ENCODE results near the gene STMP1. TPM values are rescaled to one million over a fixed set of nuclear protein-coding genes. Genes with fewer than 3 reads are reported as not detected.
"Not testable (repeated sequence)": the region's sequence is repeated elsewhere in the genome, so short reads cannot be mapped to it uniquely, and the experiment has no call there.

Gene STMP1
- polyA plus RNA-seq (2013, experiment 1 of 2; ENCODE audit: insufficient read length): 70.4 TPM
- 71.4 TPM for polyA plus RNA-seq (2013, experiment 2 of 2; ENCODE audit: insufficient read length)

DNA sequence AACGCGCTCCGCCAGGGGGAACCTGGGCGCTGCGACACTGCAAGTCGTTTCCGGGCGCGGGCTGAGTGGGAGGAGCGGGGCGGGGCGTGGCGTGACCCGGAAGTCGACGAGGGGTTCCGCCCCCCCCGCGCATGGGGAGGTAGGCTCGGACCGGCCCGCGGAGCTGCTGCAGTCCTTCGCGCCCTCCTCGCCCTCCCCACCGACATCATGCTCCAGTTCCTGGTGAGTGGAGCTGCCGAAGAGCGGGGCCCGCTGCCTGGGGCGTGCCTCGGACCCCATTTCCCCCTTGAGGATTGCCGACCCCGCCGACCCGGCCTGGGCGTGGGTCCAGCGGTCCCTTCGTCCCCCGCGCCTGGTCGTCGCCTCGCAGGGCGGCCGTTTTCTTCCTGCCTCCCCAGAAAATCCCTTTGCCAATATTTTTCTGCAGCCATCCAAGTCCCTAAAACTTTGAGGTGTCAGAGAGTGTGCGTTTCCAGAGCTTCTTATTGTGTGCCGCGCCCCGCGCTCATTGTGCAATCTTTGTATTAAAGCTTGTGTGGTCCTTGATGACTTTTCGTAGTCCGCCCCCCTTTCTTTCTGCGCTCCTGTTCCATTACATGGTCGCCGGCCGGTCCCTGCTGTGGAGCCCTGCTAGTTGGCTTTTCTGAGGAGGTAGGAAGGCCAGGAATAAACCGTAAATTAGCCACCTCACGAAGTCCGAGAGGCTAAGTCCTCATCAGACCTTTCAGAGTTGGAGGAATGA lies at the start of gene STMP1:
TSS of gene STMP1 (plus strand) at position 142 of the 742 bp plus-strand sequence.
- peak; percentile 92 for DNase-seq

DNA sequence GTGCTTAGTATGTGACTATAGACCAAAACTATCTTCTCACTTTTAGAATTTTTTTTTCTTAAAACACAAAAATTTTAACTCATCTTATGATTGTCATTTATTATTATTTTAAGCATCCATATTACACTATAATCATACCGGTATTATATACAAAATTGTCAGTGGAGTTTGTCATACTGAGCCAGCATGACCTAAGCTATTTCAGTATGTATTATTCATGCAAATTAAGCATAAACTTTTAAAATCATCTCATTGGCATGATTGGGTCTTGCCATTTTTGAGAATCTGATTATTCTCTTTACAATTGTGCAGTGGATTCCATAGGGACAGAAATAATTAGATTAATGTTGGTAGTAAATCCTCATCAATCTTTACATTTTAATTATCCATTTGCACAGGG lies 46.2 kb upstream of the STMP1 start:
- DNase-seq: peak; percentile 11

DNA sequence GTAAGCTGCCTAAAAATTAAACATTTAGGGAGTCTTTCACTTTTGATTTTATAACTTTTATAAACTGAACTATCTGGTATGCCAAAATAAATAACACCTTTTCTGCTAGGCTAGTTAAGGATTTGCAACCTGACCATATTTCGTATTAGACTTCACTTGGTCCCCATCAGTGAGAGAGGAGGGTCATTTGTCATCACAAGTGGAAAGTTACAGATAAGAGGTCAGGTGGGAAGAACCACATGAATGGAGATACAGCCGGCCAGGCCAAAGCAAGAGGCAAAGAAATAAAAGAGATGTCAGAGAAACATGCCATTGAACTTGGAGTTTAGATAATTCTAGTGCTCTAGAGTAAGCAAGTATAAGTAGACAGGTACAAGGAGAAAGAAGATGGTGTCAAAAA lies 44.5 kb upstream of the STMP1 start:
- no peak for DNase-seq

DNA sequence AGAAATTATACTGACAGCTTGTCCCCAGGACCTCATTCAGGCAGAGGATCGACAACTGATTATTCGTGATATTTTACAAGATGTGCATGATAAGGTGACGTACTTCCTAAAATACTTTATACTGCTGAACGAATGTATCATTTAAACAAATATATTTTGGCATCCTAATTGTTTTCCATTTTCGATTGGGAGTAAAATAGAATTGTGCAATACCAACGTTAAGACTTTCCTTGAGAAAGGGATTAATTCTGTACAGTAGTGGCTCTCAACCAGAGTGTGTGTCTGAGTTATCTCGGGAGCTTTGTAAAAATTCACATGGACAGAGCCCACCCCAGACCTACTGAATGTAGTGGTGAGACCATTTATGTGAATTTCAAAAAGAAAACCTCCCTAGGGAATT lies 43.8 kb upstream of the STMP1 start:
- DNase-seq: no peak

DNA sequence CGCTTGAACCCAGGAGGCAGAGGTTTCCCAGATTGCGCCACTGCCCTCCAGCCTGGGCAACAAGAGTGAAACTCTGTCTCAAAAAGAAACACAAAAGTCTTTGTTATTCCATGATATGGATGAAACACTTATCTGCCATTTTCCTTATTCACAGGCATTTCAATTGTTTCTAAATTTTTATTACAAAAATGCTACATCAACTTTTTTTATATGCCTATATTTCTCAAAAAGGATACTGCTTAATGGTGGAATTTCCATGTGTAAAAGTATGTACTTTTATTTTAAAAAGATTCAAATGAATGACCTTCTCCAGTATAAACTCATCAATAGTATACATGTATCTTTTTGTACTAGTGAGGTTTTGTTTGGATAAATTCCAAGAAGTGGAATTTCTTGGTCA lies 41.9 kb upstream of the STMP1 start:
- no peak for DNase-seq

DNA sequence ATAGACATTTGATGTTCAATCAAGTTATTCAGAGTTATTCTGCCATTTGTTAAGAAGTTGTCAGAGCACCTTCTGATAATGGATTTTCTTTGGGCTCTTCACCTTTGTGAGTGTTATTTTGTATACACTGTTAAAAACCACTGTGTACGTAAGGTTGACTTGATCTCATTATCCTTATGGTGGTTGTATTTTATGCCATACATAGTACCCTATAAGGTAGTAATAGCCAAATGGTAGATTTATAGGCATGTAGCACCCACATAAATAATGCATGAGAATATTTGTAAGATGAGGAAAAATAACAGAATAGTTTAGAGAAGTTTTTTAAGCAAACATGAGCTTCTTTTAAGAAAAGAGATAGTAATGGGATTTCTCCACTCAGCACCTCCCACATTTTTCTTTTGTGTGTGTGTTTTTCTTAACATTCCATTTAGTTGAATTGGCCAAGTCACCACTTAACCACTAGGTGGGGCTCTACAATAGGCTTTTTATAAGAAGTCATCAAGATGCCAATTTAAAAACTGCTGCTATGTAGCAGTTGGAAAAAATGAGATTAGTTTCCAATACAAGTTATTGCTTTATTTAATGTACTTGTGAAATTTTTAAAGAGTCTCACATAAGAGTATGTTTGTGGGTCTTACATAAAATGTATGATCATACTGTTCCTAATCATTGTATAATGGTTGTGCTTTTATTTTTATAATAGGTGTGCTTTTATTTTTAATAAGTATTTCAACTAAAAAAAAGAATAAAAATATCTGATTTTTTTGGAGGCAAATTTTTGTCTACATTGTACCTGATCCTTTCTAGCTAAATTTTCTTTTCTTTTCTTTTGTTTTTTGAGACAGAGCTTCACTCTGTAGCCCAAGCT lies 41.1 kb upstream of the STMP1 start:
- peak; percentile 91 for DNase-seq

DNA sequence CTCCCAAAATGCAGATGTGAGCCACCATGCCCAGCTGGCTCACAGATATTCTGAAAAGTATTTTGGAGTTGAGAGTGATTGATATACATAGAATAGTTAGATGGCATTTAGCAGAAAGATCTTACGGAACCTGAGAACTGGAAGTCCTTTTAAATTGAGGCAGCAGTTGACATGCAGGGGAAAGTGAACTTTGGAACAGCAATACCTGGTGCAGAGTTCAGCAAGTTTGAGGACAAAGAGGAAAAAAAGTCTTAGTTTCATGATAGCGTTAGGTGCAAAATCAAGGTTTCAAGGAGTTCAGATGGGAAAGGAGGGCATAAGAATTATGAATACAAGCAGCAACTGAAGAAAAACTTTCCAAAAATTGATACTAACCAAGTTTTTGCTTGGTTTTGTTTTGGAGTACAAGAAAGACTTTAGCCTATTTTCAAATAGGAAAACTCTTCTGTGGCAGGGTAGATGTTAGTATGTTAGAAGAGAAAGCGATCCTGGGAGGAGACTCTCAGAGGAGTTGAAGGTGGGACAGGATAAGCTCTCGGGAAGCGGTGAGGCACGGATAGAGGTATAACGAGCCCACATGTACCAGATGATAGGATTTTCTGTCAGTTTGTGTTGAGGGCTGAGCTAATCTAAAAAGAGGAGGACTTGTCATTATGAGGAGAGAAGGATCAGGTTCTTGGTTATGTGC lies 28.0 kb upstream of the STMP1 start:
- DNase-seq: no peak

DNA sequence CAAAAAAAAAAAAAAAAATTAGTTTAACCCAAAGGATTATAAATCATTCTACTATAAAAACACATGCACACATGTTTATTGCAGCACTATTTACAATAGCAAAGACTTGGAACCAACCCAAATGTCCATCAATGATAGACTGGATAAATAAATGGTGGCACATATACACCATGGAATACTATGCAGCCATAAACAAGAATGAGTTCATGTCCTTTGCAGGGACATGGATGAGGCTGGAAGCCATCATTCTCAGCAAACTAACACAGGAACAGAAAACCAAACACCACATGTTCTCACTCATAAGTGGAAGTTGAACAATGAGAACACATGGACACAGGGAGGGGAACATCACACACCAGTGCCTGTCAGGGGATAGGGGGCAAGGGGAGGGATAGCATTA lies 22.6 kb upstream of the STMP1 start:
- not testable (repeated sequence) for DNase-seq

DNA sequence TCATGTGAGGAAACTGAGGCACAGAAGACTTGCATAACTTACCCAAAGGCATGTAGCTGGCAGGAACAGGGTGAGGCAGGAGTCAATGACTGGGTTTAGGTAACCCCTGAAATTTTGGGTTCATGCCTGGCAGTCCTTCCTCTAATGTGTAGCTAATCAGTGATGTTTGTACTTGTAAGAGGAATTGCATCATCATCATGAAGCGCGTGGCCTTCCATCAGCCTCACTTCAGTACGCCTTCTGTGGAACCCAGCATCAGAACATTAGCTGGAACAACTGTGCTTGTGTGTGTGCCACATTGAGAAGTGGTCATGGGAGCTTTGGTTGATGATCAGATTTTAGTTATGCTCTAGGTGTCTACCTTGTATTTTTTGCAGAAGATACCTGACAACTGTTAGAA lies 18.2 kb upstream of the STMP1 start:
- no peak for DNase-seq

DNA sequence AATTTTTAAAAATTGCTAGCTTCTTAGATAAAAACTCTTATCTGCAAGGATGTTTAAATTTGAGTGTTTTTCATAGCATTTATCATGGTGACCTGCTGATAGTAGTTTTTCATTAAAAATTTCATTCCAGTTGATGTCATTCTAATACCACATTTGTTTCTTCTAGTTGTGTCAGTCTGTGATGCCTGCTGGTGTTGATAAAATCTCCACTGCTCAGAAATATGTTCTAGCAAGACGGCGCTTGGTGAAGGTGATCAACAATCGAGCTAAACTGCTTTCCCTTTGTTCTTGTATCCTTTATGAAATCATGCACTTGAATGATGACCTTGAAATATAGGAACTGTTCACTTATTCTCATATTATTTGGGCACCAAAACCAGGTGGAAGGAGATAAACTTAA lies 17.6 kb upstream of the STMP1 start:
- DNase-seq: no peak

DNA sequence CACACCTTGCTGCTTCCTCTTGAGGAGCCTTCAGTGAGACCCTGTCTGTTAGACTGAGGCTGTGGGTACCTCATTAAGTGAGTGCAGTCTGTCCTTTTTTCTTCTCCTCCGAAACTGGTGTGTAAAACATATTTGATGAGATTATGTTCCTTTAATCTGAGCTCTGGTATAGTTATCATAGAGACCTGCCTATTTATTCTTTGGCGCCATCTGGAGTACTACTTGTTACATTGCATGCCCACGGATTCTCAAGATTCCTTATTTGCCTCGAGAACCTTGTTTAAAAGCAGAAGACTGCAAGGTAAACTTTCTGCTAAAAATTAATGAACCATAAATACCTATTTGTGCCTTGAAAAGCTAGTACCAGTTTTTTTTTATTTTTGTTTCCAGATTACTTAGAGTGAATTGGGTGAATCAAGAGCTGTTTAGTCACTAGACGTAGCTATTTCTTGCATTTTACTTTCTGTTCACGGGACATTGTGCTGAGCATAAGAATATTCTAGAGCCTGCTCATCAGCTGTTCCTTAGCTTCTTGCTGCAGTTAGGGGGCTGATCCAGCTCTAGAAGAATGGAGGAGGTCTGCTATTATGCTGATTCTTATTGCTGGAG lies 16.9 kb upstream of the STMP1 start:
- peak; percentile 42 for DNase-seq

DNA sequence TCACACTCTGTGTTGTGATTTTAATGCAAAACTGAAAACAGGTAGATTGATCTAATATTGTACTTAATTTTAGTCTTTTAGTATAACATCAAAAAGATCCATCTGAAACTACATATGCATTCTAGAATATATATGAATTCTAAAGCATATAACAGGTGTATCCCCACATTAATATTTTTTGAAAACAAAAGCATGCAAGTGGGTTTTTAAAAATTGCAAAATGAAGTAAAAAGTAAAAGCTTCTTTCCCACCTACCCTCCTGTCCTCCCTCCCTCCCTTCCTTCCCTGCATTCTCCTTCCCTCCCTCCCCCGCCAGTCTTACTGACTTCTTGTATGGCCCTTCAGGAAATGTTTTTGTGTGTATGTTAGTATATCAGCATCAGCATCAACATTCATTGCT lies 14.6 kb upstream of the STMP1 start:
- DNase-seq: no peak

DNA sequence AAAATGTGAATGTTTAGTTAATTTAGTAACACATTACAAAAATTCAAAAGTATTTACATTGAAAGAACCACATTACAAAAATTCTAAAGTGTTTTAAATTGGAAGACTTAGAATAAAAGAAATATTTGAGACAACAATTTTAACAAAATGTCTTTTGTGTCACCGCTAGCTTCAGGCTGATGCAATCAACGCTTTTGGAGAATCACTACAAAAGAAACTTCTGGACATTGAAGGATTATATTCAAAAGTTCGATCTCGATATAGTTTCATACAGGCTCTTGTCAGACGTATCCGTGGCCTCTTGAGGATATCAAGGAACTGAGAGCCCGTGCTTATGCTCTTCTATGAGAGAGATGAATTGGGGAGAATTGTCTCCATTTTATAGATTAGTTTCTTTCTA lies 14.1 kb upstream of the STMP1 start:
- no peak for DNase-seq

DNA sequence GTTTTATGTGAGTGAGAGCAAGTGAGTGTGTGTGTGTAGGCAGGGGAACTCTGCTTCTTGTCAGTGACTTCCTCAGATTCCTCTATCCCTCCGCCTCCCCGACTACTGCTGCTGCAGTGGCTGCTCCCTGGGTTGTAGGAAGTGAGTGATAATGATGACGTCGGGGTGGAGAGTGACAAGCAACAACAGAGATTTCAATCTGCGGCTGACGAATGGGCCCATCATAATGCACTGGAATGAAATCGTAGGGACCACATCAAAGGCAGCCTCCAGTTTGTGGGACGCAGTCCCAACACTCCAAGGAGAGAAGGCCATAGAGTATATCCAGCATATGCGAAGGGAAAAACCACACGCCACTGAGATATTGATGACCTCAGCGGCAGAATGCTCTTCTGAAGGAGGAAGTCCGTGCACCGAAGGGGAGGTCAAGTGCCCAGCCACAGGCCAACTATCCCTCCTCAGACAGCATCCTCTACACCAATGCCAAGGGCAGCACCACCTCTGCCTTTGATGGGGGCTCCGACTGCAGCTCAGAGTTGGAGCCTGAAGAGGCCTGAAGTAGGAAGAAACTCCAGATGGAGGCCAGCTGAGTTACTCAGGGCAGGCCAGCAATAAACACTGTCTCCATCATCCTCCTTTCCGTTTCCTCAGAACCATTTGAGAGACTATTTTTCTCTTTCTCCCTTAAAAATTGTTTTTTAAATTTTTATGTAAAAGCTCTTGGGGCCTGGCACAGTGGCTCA lies 11.3 kb upstream of the STMP1 start:
- peak; percentile 88 for DNase-seq

DNA sequence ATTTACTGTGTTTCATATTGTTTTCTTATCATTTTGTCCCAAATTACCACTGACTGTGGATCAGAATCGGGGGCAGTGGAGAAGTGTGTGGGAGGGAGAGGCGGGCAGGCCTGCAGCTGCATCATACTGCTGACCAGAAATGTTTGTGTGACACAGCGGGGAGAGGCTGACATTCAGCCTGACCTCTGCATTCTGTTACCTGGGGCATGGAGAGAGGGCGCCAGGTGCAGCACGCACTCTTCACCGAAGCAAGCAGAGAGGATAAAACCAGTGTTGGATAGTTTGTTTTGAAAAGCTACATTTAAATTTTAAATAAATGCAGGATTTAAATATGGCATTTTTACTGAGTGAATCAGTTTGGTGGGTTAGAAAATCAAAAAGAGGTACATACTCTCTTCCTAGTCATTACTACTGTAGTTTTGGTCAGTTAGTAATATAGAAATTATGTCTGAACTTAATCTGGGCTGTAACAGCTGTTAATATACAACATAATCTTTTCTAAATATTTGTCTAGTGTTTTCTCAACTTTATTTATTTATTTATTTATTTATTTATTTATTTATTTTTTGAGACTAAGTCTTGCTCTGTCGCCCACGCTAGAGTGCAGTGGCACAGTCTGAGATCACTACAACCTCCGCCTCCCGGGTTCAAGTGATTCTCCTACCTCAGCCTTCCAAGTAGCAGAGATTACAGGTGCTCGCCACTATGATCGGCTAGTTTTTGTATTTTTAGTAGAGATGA lies 8.8 kb upstream of the STMP1 start:
- no peak for DNase-seq

DNA sequence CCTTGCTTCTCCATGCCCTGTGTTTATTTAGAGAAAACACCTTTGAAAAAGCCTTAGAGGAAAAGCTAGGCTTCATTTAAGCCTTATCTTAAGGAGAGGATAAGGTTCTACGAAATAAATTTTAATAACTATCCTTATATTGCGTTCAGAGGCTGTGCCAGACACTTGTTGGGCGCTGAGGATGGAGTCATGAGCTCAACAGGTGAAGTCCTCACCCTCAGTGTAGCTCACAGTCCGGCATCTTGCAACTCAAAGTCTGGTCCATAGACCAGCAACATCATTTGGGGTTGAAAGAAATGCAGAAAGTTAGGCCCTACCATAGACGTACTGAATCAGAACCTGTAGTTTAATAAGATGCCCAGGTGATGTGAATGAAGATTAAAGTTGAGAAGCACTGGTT lies 3.8 kb upstream of the STMP1 start:
- DNase-seq: no peak

DNA sequence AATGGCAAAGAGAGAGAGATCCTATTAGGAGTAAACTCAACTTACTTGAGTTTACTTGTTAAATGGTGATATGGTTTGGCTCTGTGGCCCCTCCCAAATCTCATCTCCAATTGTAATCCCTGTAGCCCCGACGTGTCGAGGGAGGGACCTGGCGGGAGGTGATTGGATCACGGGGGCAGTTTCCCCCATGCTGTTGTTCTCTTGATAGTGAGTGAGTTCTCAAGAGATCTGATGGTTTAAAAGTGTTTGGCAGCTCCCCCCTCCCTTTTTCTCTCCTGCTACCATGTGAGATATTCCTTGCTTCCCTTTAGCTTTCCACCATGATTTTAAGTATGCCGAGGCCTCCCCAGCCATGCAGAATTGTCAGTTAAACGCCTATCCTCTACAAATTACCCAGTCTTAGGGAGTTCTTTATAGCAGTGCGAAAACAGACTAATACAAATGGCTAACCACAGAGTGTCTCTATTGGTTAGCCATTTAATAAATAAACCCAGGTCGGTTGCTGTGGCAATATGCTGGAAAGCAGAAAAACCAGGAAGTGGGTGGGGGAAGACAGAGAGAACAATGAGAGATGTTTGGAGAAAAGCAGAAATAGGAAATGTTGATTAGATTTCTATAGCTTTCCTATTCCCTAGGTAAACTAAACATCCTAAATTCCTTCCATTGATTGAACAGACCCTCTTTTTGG lies 3.0 kb upstream of the STMP1 start:
- DNase-seq: no peak

DNA sequence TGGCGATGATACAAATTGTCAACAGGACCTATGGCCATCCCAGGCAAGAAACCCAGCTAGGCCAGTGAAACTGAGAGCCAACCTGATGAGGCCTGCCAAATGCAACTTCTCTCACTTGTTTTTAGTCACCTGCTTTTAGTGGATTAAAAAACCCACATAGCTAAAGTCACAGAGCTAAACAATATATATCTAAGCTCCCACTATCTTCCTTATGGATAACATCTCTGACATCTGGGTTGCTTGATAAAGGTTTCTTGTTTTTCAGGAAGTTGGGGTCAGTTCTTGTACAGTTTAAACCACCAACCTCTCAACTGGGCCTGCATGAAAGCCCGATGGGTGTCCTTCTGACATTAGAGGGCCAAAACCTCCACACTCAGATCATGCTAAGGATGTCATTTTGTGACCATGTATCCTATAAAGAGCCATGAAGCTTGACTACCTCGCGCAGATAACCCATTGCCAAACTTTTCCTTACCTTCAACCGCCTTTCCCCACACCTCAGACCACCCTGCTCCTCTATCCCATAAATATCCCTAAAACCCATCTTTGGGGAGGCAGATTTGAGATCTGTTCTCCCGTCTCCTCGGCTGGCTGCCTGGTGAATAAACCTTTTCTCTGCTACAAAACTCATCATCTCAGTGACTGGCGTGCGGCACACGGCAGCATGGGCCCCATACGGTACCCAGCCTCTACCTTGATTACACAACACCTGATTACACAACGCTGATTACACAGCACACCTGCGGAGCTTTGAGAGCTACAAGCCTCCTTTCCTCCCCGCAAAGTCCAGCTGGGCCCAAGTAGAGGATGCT lies 797 bp upstream of the STMP1 start:
- no peak for DNase-seq

DNA sequence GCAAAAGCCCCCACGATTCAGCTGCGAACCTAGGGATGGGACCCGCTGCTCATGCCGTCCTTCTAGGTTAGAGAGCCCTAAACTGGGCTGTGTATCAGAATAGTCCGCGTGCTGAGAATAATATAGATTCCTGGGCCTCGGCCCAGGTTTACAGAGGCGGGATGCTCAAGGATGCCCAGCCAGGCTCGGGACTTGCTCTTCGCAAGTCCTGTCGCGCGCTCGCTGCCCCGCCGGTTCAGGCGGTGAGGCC lies 266 bp upstream of the STMP1 start:
- no peak for DNase-seq

DNA sequence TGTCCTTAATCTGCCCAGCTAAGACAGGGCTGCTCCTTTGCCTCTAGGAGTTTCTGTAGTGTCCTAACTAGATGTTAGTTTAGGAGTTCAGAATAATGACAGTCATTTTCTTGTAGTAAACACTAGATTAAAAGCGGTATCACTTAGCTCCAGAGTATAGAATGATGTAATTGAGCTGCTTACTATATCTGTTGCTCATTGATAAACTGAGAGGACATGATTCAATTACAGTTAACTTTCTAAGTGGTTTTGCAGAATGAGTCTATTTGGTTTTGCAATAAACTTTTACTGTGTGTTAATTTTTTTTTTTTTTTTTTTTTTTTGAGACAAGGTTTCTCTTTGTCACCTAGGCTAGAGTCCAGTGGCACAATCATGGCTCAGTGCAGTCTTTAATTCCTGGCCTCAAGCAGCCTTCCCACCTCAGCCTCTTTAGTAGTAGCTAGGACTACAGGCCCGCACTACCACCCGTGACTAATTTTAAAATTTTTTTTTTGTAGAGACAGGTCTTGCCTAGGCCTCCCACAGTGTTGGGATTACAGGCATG lies 1.8 kb downstream of the STMP1 start:
- DNase-seq: peak; percentile 36

All from fibroblast of skin of back (primary cell).